ENCODE data around the gene ARHGAP20.

ARHGAP20 gene

GRCh38 chr11:110734790-110735189 lies 22.6 kb upstream of the ARHGAP20 start:
- no peak overlapping the region for H3K4me3 ChIP-seq (ENCODE audit: low read depth, low read length)
- TF ChIP-seq CTCF (IDR thresholded peaks at IDR 0.05; ENCODE audit: low read depth, low read length) = no peak

- no peak overlapping the region for H3K4me3 ChIP-seq (ENCODE audit: low read depth, low read length)
- no peak for TF ChIP-seq CTCF (IDR thresholded peaks at IDR 0.05; ENCODE audit: low read depth, low read length)
Observed at GRCh38 chr11:110730773-110731172, 18.5 kb upstream of the ARHGAP20 start.

- H3K4me3 ChIP-seq (ENCODE audit: low read depth, low read length) = no peak overlapping the region
- TF ChIP-seq CTCF (IDR thresholded peaks at IDR 0.05; ENCODE audit: low read depth, low read length) = no peak
Observed at GRCh38 chr11:110728883-110729282, 16.6 kb upstream of the ARHGAP20 start.

GRCh38 chr11:110728476-110728875 lies 16.2 kb upstream of the ARHGAP20 start:
- TF ChIP-seq CTCF (IDR thresholded peaks at IDR 0.05; ENCODE audit: low read depth, low read length) = no peak

GRCh38 chr11:110724358-110724757 lies 12.1 kb upstream of the ARHGAP20 start:
- H3K4me3 ChIP-seq (ENCODE audit: low read depth, low read length) = no peak overlapping the region
- TF ChIP-seq CTCF (IDR thresholded peaks at IDR 0.05; ENCODE audit: low read depth, low read length) = no peak

More at GRCh38 chr11:110728476-110728875, 16.2 kb upstream of the ARHGAP20 start:
- no peak overlapping the region for H3K4me3 ChIP-seq (ENCODE audit: low read depth, low read length)

- no peak for TF ChIP-seq CTCF (IDR thresholded peaks at IDR 0.05; ENCODE audit: low read depth, low read length)
- no peak overlapping the region for H3K4me3 ChIP-seq (ENCODE audit: low read depth, low read length)
Observed at GRCh38 chr11:110720431-110721275, 8.4 kb upstream of the ARHGAP20 start.

- H3K4me3 ChIP-seq (ENCODE audit: low read depth, low read length) = no peak overlapping the region
- no peak for TF ChIP-seq CTCF (IDR thresholded peaks at IDR 0.05; ENCODE audit: low read depth, low read length)
Observed at GRCh38 chr11:110716361-110716760, 4.1 kb upstream of the ARHGAP20 start.
